Rectal smooth muscle tissue (tissue), 1 donor: Measurements from ENCODE around the gene ZFHX3.

Experiments used
- H3K27ac ChIP-seq: one replicate; pipeline ENCODE4 v1.7.0; 2013; ENCODE audit warnings: low read depth, low read length, inconsistent platforms
- H3K27me3 ChIP-seq: one replicate; pipeline ENCODE4 v1.7.0; 2013; ENCODE audit warnings: low read length; ENCODE audit not compliant: control insufficient read depth, insufficient read depth
- H3K36me3 ChIP-seq: one replicate; pipeline ENCODE4 v1.7.0; 2013; ENCODE audit warnings: low read length; ENCODE audit not compliant: control insufficient read depth, insufficient read depth
- H3K4me1 ChIP-seq: one replicate; pipeline ENCODE4 v1.7.0; 2013; ENCODE audit warnings: low read length; ENCODE audit not compliant: control insufficient read depth, insufficient read depth
- H3K4me3 ChIP-seq: one replicate; pipeline ENCODE4 v1.7.0; 2013; ENCODE audit warnings: low read length
- H3K9ac ChIP-seq: one replicate; pipeline ENCODE4 v1.7.0; 2013; ENCODE audit warnings: low read length

The ZFHX3 gene

DNA sequence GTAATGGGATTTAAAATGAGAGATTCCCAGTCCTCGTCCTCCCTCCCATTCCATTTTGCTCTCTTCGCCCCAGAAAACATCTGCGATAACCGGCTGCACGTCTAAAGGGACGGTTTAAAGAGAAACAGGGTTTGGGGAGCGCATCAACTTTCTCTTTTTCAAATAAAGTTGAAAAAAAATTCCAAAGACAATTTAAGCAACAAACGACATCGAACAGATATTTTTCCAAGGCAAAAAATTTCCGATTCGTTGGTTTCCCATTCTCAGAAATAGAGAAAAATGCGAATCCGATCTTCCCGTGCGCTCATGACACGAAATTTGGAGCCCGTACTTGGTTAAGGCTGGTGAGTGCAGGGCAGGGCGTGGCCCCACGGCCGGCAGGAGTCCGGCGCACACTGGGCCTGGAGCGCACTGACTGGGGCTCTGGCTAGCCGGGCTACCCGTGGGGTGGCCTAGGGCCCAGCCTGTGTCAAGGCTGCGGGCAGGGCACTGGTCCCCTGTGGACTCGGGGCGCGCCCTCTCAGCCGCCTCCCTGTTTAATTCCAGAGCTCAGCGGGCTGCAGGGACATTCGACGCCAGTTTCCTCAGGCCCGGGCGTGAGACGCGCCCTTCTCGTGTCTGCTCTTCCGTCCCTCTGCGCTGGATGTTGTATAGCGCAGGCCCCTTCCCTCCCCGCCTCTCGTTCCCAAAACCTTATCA is 17.9 kb upstream of the ZFHX3 start:
- Histone ChIP-seq H3K36me3 (no peaks in the 10 kb centered on the region), H3K27me3 (peaks cover 6% of the 10 kb centered on the region), H3K27ac (peak overlapping the region; percentile 90), H3K9ac (no peak overlapping the region), H3K4me3 (peak overlapping the region; percentile 45), H3K4me1 (peaks cover 28% of the 10 kb centered on the region)

DNA sequence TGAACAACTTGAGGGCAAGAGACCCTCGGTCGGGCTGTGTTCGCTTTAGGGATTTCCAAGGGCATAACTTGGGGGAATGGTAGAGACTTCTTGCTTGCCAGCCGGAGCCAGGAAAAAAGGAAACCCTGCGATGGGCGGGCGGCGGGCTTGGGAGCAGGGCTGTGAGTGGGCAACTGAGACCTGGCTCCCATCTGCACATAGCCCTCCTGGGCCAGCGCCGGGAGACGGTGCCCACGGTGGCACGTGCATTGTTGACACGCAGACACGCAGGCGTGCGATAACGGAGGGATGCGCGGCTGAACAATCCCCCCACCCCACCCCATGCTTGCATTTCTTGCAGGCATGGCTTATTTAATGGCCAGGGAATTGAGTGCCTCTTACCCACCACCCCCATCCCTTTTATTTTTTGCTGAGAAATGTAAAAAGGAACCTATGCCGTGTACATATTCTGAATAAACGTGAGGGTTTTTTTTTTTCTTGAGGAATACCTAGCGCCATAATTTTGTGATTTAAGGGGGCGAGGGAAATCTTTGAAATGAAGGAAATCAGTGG is 17.1 kb upstream of the ZFHX3 start:
- peaks cover 6% of the 10 kb centered on the region for H3K27me3 ChIP-seq
- no peak overlapping the region for H3K9ac ChIP-seq
- H3K4me1 ChIP-seq, result peaks cover 26% of the 10 kb centered on the region
- H3K4me3 ChIP-seq, result peak overlapping the region; percentile 23
- no peaks in the 10 kb centered on the region for H3K36me3 ChIP-seq
- H3K27ac ChIP-seq, result no peak overlapping the region

DNA sequence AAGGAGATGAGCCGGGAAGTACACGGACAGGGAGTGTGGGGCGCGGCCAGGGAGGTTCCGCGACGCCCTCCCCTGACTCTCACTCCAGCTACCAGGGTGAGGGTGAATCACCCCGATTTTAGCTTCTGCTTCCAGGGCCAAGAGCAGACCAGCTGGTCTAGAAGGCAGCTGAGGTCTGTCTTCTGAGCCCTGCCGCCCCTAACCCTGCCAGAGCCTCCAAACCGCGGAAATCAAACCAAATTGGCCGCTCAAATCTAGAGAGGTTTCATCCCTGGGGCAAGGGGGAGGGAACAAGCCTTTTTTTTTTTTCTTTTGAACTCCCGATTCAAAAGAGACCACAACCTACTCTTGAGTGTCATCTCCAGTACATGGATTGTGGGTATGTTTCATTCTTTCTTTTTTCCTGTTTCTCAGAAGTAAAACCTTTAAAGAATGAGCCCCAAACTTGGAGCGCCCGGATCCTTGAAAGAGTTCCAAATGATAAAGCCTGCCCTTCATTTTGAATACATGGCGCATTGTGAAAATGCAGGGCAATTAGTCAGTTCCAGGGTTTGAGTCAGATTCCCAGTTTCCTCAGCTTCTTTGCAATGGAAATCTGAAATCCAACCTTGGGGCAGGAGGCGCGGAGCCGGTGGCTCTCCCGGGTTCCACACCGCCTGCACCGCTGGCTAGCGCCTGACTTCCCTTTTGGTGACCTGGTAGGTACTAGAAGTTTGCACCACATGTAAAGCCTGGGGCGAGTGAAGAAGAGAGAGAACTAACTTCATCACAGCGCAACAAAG is 16.5 kb upstream of the ZFHX3 start:
- peaks cover 26% of the 10 kb centered on the region for H3K4me1 ChIP-seq
- H3K36me3 ChIP-seq, result no peaks in the 10 kb centered on the region
- no peak overlapping the region for H3K27ac ChIP-seq
- peak overlapping the region; percentile 23 for H3K4me3 ChIP-seq
- peaks cover 6% of the 10 kb centered on the region for H3K27me3 ChIP-seq
- no peak overlapping the region for H3K9ac ChIP-seq

DNA sequence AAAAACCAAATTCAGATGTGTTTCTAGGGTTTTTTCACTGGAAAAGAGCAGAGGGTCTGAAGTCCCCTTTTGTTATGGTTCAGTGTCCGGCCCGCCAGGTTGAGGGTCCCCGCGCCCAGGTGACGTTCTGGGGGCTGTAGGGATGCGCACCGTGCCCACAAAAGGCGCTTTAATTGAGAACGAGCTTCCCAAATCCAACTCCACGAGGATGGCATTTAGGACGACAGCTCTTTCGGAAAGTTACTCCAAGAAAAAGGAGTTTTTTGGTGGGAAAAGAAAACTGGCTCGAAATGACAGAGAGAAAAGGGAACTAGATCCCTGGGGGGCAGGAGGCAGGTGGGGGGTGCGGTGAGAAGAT is 15.9 kb upstream of the ZFHX3 start:
- H3K4me3 ChIP-seq, result peak overlapping the region; percentile 16
- peaks cover 20% of the 10 kb centered on the region for H3K4me1 ChIP-seq
- no peak overlapping the region for H3K9ac ChIP-seq
- H3K36me3 ChIP-seq, result no peaks in the 10 kb centered on the region
- peaks cover 6% of the 10 kb centered on the region for H3K27me3 ChIP-seq
- H3K27ac ChIP-seq, result no peak overlapping the region

DNA sequence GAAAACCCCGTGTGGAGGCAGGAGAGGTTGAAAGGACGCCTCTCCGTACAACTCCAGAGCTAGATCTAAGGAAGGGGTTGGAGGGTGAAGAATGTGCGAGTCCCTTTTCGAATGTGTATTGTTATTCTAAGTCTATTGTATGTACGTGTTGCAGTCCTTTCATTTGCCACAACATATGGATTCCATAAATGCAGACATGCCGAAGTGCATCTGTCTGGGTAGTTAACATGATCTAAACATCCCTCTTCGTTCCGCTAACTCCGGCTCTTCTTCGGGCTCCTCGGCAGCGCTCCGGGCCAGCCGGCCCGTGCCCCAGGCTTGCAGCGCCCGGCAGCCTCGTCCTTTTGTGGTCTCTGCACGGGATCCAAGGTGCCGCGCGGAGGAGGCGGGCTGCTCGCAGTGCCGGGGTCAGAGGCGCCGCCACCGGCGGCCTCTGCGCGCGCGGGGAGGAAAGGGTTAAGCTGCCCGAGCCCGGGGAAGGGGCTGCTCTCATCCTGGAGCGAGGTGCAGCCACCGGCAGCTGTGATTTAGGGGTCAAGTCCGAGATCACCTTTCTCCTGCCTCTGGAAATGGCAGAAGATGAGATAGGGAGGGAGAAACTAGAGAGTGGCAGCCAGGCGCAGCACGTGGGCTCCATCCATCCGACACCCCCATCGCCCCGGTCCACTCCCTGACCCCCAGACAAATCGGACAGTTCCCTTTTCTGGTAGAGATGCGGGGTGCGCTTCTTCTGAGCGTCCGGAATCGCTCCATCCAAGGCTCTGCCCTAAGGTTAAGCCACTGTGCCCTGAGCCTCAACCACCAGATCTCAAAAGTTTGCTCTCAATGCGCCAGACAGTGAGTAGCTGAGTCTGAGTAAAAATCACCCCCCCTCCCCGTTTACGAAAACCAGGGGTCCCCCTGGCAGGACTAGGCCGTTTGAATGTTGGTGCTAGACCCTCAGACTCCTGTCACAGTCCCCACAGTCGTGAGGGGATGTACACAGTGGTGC is 15.1 kb upstream of the ZFHX3 start:
- no peak overlapping the region for H3K4me3 ChIP-seq
- H3K9ac ChIP-seq, result no peak overlapping the region
- H3K27me3 ChIP-seq, result peaks cover 6% of the 10 kb centered on the region
- H3K27ac ChIP-seq, result no peak overlapping the region
- no peaks in the 10 kb centered on the region for H3K36me3 ChIP-seq
- H3K4me1 ChIP-seq, result peaks cover 12% of the 10 kb centered on the region

DNA sequence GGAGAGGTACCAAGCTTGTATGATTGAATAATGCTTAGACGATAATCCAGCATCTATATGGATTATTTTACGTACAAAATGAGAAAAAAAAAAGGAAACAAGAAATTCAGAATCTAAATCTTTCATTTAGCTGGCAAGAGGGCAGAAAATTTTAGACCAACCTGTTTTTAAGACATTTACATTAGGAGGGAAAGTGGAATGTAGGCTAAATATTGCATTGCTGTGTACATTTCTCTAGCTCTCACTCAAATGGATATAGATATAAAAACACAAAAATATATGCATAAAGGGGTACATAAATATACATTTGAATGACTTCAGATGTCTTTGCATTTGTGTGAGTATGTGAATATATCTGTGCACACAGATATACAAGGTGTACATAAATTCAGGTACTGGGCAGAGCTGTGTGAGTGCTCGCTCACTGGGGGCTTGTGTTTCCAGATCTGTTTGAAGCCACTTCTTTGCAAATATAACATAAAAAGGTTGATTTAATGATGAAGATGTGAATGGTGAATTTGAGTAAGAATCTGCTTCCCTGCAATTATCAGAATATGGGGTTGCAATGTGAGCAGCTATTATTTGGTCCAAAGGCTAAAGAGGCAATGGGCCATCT is 14.2 kb upstream of the ZFHX3 start:
- Histone ChIP-seq H3K4me1 (peaks cover 7% of the 10 kb centered on the region), H3K36me3 (no peaks in the 10 kb centered on the region), H3K27ac (no peak overlapping the region), H3K4me3 (no peak overlapping the region), H3K27me3 (peaks cover 6% of the 10 kb centered on the region), H3K9ac (no peak overlapping the region)

DNA sequence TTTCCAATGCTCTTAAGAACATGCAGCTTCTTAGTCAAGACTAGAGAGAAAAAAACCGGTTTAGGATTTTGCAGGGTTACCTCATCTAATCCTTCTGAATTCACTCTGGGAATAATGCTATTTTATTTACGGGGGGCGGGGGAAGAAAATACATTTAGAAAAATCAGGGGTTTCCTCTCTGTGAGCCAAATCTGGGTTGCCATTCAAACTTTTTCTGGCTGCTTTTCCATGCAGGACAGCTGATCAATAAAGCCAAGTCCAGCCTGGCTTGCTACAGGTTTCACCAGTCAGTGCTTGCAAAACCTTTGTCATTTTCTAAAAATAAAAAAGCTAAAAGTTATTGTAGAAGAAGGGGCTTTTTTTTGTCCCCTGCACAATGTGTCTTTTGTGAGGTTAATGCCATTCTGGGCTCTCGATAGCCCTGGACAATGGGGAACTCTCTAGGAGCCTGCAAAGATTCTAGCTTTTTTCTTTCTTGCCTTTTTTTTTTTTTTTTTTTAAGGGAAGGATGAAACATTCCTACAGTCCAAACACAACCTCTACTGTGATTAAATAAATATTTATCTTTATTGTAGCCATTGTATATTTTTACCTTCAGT is 13.1 kb upstream of the ZFHX3 start:
- peaks cover 3% of the 10 kb centered on the region for H3K27me3 ChIP-seq
- H3K4me1 ChIP-seq, result peaks cover 5% of the 10 kb centered on the region
- no peak overlapping the region for H3K4me3 ChIP-seq
- H3K36me3 ChIP-seq, result no peaks in the 10 kb centered on the region
- H3K9ac ChIP-seq, result no peak overlapping the region
- H3K27ac ChIP-seq, result no peak overlapping the region

DNA sequence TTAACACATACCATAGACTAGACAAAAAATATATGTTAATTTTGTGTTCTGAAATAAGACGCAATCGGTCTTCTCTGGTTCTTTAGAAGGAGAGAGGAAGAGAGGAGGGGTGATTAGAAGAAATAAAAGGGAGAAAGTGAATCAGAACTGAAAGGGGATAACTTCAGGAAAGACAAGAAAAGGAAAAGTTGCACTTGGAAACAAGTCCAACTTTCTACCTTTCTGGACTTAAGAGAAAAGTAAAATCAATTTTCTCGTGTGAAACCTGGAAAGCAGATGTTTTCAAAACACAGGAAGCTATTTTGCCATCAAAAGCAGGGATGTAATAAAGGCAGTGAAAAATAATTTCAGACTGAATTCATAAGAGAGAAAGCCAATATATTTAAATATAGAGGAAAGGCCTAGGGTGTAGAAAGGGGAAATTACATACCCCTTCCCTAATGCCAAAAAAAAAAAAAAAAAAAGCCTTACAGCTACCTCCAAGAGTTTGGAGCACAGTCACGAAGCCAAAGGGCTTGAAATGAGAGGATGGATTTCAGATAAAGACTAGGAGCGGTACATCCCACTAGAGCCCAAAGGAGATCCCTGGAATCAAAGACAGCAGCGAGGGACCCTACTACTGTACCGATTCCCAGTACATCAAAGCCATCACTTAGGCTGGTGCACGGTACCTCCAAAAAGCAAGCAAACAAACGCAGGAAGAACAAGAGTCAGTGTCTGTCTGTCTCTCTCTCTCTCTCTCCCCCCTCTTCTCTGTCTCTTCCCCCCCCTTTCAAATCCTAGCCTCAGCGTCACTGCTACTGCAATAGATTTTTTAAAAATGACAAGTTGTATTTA is 12.1 kb upstream of the ZFHX3 start:
- peak overlapping the region; percentile 83 for H3K4me3 ChIP-seq
- peaks cover 15% of the 10 kb centered on the region for H3K4me1 ChIP-seq
- no peaks in the 10 kb centered on the region for H3K27me3 ChIP-seq
- no peak overlapping the region for H3K9ac ChIP-seq
- no peaks in the 10 kb centered on the region for H3K36me3 ChIP-seq
- H3K27ac ChIP-seq, result peak overlapping the region; percentile 88

DNA sequence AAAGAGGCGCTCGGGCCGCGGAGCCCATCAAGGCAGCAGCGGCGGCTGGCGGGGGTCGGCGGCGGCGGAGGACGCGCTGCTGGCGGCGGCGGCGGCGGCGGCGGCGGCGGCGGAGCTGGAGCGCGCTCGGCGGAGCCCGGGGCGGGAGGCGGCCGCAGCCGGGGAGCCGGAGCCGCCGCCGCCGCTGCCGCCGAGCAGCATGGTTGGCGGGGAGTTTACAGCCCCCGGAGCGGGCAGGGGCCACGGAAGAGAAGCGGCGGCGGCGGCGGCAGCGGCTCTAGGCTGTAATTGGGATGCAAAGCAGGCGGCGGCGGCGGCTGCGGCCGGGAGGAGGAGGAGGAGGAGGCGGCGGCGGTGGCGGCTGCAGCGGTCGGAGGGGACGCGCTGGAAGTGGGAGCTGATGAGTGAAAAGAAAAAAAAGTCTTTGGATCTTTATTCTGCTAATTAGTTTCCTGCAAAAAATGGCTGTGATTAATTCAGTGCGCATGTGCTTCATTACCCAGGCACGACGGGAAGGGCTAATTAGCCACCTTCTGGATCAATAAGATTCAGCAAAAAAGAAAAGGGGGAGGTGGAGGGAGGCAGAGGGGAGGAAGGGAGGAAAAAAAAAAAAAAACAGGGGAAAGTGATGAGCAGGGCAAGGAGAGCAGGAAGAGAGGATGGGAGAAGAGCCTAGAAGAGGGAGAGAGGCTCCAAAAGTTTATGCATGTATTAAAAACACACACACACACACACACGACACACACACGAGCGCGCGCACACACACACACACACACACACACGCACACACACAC is 10.9 kb upstream of the ZFHX3 start:
- peak overlapping the region; percentile 83 for H3K4me3 ChIP-seq
- H3K27ac ChIP-seq, result peak overlapping the region; percentile 88
- H3K36me3 ChIP-seq, result no peaks in the 10 kb centered on the region
- H3K27me3 ChIP-seq, result no peaks in the 10 kb centered on the region
- peak overlapping the region; percentile 43 for H3K9ac ChIP-seq
- peaks cover 21% of the 10 kb centered on the region for H3K4me1 ChIP-seq

DNA sequence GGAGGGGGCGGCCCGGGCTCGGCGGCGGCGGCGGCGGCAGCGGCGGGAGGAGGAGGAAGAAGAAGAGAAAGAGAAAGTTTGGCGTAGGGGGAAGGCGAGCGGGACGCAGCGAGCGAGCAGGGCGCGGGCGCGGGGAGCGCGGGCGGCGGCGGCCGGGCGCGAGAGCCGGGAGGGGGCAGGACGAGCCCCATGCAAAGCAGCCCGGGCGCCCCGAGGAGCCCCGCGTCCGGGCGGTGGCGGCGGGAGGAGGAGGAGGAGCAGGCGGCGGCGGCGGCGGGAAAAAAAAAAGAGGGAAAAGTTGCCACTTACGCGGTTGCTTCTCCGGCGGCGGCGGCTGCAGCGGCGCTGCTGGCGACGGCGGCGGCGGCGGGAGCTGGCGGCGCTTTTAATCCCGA is 10.3 kb upstream of the ZFHX3 start:
- H3K36me3 ChIP-seq, result no peaks in the 10 kb centered on the region
- H3K9ac ChIP-seq, result no peak overlapping the region
- peak overlapping the region; percentile 37 for H3K4me3 ChIP-seq
- peaks cover 27% of the 10 kb centered on the region for H3K4me1 ChIP-seq
- H3K27me3 ChIP-seq, result no peaks in the 10 kb centered on the region
- H3K27ac ChIP-seq, result peak overlapping the region; percentile 81
